WTC11 (cell line): Measurements from ENCODE around the gene PLCL2. TPM values are rescaled to one million over a fixed set of nuclear protein-coding genes. Genes with fewer than 3 reads are reported as not detected.
"Not testable (repeated sequence)": the region's sequence is repeated elsewhere in the genome, so short reads cannot be mapped to it uniquely, and the experiment has no call there.

ENCODE experiments used
- ATAC-seq: fragments of 200-7000 bp; cut with Tn5 transposase; 2 replicates; pipeline ENCODE4 v1.10.0; 2021; ENCODE audit warnings: mild to moderate bottlenecking, moderate library complexity
- CTCF ChIA-PET: fragments of 300-600 bp; sonication (Branson Sonifier 250); formaldehyde crosslinking; loops from one replicate; lab custom pipeline; 2021; ENCODE audit warnings: antibody characterized with exemption; lab: Charles Lee
- POLR2A ChIA-PET: fragments of 350-600 bp; sonication (Branson Sonifier 250); formaldehyde crosslinking; loops from one replicate; lab custom pipeline; 2021; ENCODE audit warnings: antibody characterized with exemption; lab: Charles Lee
- DNase-seq: peaks from one replicate; pipeline ENCODE4 v3.0.0; 2021; ENCODE audit warnings: low spot score
- H3K27ac Mint-ChIP-seq: 2 replicates; pipeline ENCODE4 v1.8.0; 2021; ENCODE audit warnings: mixed read lengths
- H3K27me3 Mint-ChIP-seq: 2 replicates; pipeline ENCODE4 v1.8.0; 2021; ENCODE audit warnings: low read depth, mild to moderate bottlenecking, moderate library complexity, mixed read lengths
- H3K36me3 Mint-ChIP-seq: 2 replicates; pipeline ENCODE4 v1.8.0; 2021; ENCODE audit warnings: mixed read lengths
- H3K4me1 Mint-ChIP-seq: 2 replicates; pipeline ENCODE4 v1.8.0; 2022; ENCODE audit warnings: mixed read lengths
- H3K4me3 Mint-ChIP-seq: 2 replicates; pipeline ENCODE4 v1.8.0; 2021; ENCODE audit warnings: mild to moderate bottlenecking, moderate library complexity, mixed read lengths
- H3K9me3 Mint-ChIP-seq: 2 replicates; pipeline ENCODE4 v1.8.0; 2021; ENCODE audit warnings: mixed read lengths
- FOXP4 ChIP-seq: sonication (generic); formaldehyde crosslinking; IDR thresholded peaks from 2 replicates; pipeline ENCODE4 v1.8.0; 2022; ENCODE audit warnings: mild to moderate bottlenecking, missing genetic modification reagents
- GRHL2 ChIP-seq: fragments of 250-450 bp; sonication (Bioruptor Pico); IDR thresholded peaks from 2 replicates; pipeline ENCODE4 v1.8.0; 2022; ENCODE audit warnings: mild to moderate bottlenecking, moderate library complexity; ENCODE audit not compliant: insufficient replicate concordance, severe bottlenecking
- MAX ChIP-seq: sonication (generic); formaldehyde crosslinking; IDR thresholded peaks from 2 replicates; pipeline ENCODE4 v1.8.0; 2022; ENCODE audit warnings: mild to moderate bottlenecking, missing genetic modification reagents
- MXD4 ChIP-seq: fragments of 250-450 bp; sonication (Bioruptor Pico); IDR thresholded peaks from 2 replicates; pipeline ENCODE4 v1.8.0; 2021; ENCODE audit warnings: mild to moderate bottlenecking, moderate library complexity, borderline replicate concordance
- NFATC4 ChIP-seq: fragments of 250-450 bp; sonication (Bioruptor Pico); IDR thresholded peaks from 2 replicates; pipeline ENCODE4 v1.9.0; 2021; ENCODE audit warnings: mild to moderate bottlenecking
- RELA ChIP-seq: sonication (generic); formaldehyde crosslinking; IDR thresholded peaks from 2 replicates; pipeline ENCODE4 v1.8.1; 2022; ENCODE audit warnings: missing genetic modification reagents, mild to moderate bottlenecking, borderline replicate concordance
- SMAD3 ChIP-seq: sonication (generic); formaldehyde crosslinking; IDR thresholded peaks from 2 replicates; pipeline ENCODE4 v1.8.0; 2022; ENCODE audit warnings: missing genetic modification reagents, mild to moderate bottlenecking, borderline replicate concordance
- ZBTB43 ChIP-seq: sonication (generic); formaldehyde crosslinking; IDR thresholded peaks from 2 replicates; pipeline ENCODE4 v1.8.1; 2023; ENCODE audit warnings: mild to moderate bottlenecking, missing genetic modification reagents
- ZNF317 ChIP-seq: sonication (generic); formaldehyde crosslinking; IDR thresholded peaks from 2 replicates; pipeline ENCODE4 v1.8.1; 2023; ENCODE audit warnings: low read depth, mild to moderate bottlenecking, moderate library complexity, missing genetic modification reagents, borderline replicate concordance
- total RNA-seq: library from RNA; stranded (reverse); gene quantifications from 3 replicates; pipeline ENCODE4 v1.2.3, GENCODE V29; 2021
- TF ChIP-seq, protein P1 (sequence below): sonication (generic); formaldehyde crosslinking; IDR thresholded peaks from 2 replicates; pipeline ENCODE4 v1.8.1; 2023; ENCODE audit warnings: mild to moderate bottlenecking, missing genetic modification reagents, borderline replicate concordance
- TF ChIP-seq, protein P2 (sequence below): sonication (generic); formaldehyde crosslinking; IDR thresholded peaks from 2 replicates; pipeline ENCODE4 v1.8.1; 2022; ENCODE audit warnings: missing genetic modification reagents, borderline replicate concordance
- TF ChIP-seq, protein P3 (sequence below): fragments of 200-600 bp; IDR thresholded peaks from 2 replicates; pipeline ENCODE4 v1.8.0; 2022; ENCODE audit warnings: antibody characterized with exemption

PLCL2 gene
- total RNA-seq, 1 experiment from 2014 or later, result 11.8 TPM

- TF ChIP-seq, protein P1, sequence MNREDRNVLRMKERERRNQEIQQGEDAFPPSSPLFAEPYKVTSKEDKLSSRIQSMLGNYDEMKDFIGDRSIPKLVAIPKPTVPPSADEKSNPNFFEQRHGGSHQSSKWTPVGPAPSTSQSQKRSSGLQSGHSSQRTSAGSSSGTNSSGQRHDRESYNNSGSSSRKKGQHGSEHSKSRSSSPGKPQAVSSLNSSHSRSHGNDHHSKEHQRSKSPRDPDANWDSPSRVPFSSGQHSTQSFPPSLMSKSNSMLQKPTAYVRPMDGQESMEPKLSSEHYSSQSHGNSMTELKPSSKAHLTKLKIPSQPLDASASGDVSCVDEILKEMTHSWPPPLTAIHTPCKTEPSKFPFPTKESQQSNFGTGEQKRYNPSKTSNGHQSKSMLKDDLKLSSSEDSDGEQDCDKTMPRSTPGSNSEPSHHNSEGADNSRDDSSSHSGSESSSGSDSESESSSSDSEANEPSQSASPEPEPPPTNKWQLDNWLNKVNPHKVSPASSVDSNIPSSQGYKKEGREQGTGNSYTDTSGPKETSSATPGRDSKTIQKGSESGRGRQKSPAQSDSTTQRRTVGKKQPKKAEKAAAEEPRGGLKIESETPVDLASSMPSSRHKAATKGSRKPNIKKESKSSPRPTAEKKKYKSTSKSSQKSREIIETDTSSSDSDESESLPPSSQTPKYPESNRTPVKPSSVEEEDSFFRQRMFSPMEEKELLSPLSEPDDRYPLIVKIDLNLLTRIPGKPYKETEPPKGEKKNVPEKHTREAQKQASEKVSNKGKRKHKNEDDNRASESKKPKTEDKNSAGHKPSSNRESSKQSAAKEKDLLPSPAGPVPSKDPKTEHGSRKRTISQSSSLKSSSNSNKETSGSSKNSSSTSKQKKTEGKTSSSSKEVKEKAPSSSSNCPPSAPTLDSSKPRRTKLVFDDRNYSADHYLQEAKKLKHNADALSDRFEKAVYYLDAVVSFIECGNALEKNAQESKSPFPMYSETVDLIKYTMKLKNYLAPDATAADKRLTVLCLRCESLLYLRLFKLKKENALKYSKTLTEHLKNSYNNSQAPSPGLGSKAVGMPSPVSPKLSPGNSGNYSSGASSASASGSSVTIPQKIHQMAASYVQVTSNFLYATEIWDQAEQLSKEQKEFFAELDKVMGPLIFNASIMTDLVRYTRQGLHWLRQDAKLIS (CRISPR knock-in tag), result no peak
- TF ChIP-seq FOXP4 (CRISPR knock-in tag) (no peak), RELA (CRISPR knock-in tag) (no peak), ZNF317 (CRISPR knock-in tag) (no peak), NFATC4 (CRISPR knock-in tag) (no peak), SMAD3 (CRISPR knock-in tag) (no peak), MXD4 (no peak)
- TF ChIP-seq, protein P2, sequence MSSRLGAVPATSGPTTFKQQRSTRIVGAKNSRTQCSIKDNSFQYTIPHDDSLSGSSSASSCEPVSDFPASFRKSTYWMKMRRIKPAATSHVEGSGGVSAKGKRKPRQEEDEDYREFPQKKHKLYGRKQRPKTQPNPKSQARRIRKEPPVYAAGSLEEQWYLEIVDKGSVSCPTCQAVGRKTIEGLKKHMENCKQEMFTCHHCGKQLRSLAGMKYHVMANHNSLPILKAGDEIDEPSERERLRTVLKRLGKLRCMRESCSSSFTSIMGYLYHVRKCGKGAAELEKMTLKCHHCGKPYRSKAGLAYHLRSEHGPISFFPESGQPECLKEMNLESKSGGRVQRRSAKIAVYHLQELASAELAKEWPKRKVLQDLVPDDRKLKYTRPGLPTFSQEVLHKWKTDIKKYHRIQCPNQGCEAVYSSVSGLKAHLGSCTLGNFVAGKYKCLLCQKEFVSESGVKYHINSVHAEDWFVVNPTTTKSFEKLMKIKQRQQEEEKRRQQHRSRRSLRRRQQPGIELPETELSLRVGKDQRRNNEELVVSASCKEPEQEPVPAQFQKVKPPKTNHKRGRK (CRISPR knock-in tag), result no peak
- TF ChIP-seq, all 79 proteins: peak for 7
Measured at GRCh38 chr3:17094551-17094950, 209.8 kb downstream of the PLCL2 start (continued).

DNA sequence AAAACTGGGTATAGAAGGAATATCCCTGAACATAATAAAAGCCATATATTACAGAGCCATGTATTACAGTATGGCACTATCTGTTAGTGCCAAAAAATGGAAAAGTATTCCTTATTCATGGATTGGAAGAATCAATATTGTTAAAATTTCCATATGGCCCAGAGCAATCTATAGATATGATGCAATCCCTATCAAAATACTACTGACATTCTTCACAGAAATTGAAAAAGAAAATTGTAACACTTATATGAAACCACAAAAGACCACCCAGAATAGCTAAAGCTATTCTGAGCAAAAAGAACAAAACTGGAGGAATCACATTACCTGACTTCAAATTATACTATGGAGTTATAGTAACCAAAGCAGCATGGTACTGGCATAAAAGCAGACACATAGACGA lies 218.8 kb downstream of the PLCL2 start:
- Mint-ChIP-seq H3K4me1 (no peaks in the 10 kb centered on the region), H3K27ac (no peak overlapping the region), H3K36me3 (no peaks in the 10 kb centered on the region), H3K27me3 (no peaks in the 10 kb centered on the region), H3K9me3 (no peaks in the 10 kb centered on the region), H3K4me3 (no peak overlapping the region)
- CTCF ChIA-PET, result interaction anchor here (1.2 kb wide), 1 partner anchor 220 kb away, joined by 4 read pairs; no protein-coding TSS in a partner anchor
- ATAC-seq (no peak), DNase-seq (no peak)
- TF ChIP-seq MAX (CRISPR knock-in tag) (no peak), GRHL2 (CRISPR knock-in tag) (no peak), ZBTB43 (no peak)
- TF ChIP-seq, protein P3, sequence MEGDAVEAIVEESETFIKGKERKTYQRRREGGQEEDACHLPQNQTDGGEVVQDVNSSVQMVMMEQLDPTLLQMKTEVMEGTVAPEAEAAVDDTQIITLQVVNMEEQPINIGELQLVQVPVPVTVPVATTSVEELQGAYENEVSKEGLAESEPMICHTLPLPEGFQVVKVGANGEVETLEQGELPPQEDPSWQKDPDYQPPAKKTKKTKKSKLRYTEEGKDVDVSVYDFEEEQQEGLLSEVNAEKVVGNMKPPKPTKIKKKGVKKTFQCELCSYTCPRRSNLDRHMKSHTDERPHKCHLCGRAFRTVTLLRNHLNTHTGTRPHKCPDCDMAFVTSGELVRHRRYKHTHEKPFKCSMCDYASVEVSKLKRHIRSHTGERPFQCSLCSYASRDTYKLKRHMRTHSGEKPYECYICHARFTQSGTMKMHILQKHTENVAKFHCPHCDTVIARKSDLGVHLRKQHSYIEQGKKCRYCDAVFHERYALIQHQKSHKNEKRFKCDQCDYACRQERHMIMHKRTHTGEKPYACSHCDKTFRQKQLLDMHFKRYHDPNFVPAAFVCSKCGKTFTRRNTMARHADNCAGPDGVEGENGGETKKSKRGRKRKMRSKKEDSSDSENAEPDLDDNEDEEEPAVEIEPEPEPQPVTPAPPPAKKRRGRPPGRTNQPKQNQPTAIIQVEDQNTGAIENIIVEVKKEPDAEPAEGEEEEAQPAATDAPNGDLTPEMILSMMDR, result no peak
- POLR2A ChIA-PET, result no interaction called here

- H3K27me3 Mint-ChIP-seq, POLR2A ChIA-PET, H3K36me3 Mint-ChIP-seq, H3K4me1 Mint-ChIP-seq, DNase-seq, H3K9me3 Mint-ChIP-seq, H3K4me3 Mint-ChIP-seq, CTCF ChIA-PET, ATAC-seq, H3K27ac Mint-ChIP-seq: not testable (repeated sequence)
Measured at GRCh38 chr3:17106801-17107200, 222.0 kb downstream of the PLCL2 start.
